Gastroesophageal sphincter (tissue), 3 donors: ENCODE data around the gene OGG1.

Experiments
- CTCF ChIP-seq, 4 experiments: fragments of 200-600 bp in 2 of 4; fragments of 450-650 bp in 2 of 4; sonication (generic) in 1 of 4; IDR thresholded peaks; one replicate each; pipeline ENCODE4 v1.5.1; 2017 to 2019; ENCODE audit warnings: antibody characterized with exemption in 4 of 4, mild to moderate bottlenecking in 2 of 4, moderate library complexity in 2 of 4
- EP300 ChIP-seq: sonication (generic); formaldehyde crosslinking; IDR thresholded peaks from one replicate; pipeline ENCODE4 v1.6.1; 2017; ENCODE audit warnings: antibody characterized with exemption, mild to moderate bottlenecking
- POLR2A ChIP-seq, 2 donors: fragments of 450-650 bp; IDR thresholded peaks; one replicate each; pipeline ENCODE4 v1.6.1; 2017; ENCODE audit warnings: antibody characterized with exemption in 2 of 2, mild to moderate bottlenecking in 2 of 2, moderate library complexity in 1 of 2

GRCh38 chr3:9700536-9700935, 49.2 kb upstream of the OGG1 start:
- no peak for TF ChIP-seq EP300
- TF ChIP-seq CTCF (IDR thresholded peaks at IDR 0.05), result no peak
- no peak for TF ChIP-seq POLR2A (IDR thresholded peaks at IDR 0.05)
